Esophagus squamous epithelium (tissue), 5 donors: ENCODE measurements around the gene HOXA7. TPM values are rescaled to one million over a fixed set of nuclear protein-coding genes. Genes with fewer than 3 reads are reported as not detected.

ENCODE experiments used
- DNase-seq: peaks from one replicate; lab custom pipeline; 2025; lab: John Stamatoyannopoulos, UW
- H3K27ac ChIP-seq, 4 donors: fragments of 200-600 bp; sonication (generic); one replicate each; pipeline ENCODE4 v1.5.1; 2016 to 2019; ENCODE audit warnings: mild to moderate bottlenecking in 1 of 4
- H3K27me3 ChIP-seq, 4 donors: fragments of 200-600 bp; sonication (generic); 1 replicate in 3 of 4; 2 replicates in 1 of 4; pipeline versions ENCODE4 v1.5.1 to v1.6.0; 2017 to 2021; ENCODE audit warnings: antibody characterized with exemption in 1 of 4
- H3K36me3 ChIP-seq, 3 donors: fragments of 200-600 bp; sonication (generic); one replicate each; pipeline ENCODE4 v1.5.1; 2016 to 2019
- H3K4me1 ChIP-seq, 3 donors: fragments of 200-600 bp; sonication (generic); one replicate each; pipeline ENCODE4 v1.5.1; 2017 to 2019
- H3K4me3 ChIP-seq, 4 donors: fragments of 200-600 bp; sonication (generic); 1 replicate in 3 of 4; 2 replicates in 1 of 4; pipeline ENCODE4 v1.5.1; 2016 to 2019; ENCODE audit warnings: mild to moderate bottlenecking in 2 of 4, moderate library complexity in 1 of 4
- H3K9me3 ChIP-seq, 3 donors: fragments of 200-600 bp; sonication (generic); one replicate each; pipeline ENCODE4 v1.5.1; 2016 to 2019
- CTCF ChIP-seq, 6 experiments: fragments of 450-650 bp in 4 of 6; fragments of 200-600 bp in 2 of 6; sonication (generic) in 2 of 6; IDR thresholded peaks; one replicate each; pipeline ENCODE4 v1.5.1; 2016 to 2019; ENCODE audit warnings: antibody characterized with exemption in 6 of 6, mild to moderate bottlenecking in 4 of 6, moderate library complexity in 4 of 6
- POLR2A ChIP-seq, 4 donors: fragments of 450-650 bp; IDR thresholded peaks; one replicate each; pipeline ENCODE4 v1.6.1; 2017; ENCODE audit warnings: antibody characterized with exemption in 4 of 4, mild to moderate bottlenecking in 4 of 4, moderate library complexity in 3 of 4
- WGBS, 2 donors: methylation state at CpG; one replicate each; pipeline ENCODE4 v1.1.5; 2018; 5-methylcytosine and 5-hydroxymethylcytosine counted together
- intact Hi-C: fragments of 100-400 bp; cut with DNase I; formaldehyde crosslinking; loops from one replicate; pipeline ENCODE4 v1.15.0; 2022
- total RNA-seq, 4 donors: library from RNA; depleted of rRNA; stranded (reverse); fragments of >200 nt; gene quantifications; one replicate each; pipeline ENCODE4 v1.1.0, GENCODE V29; 2016
- donor health status: DM: yes; HTN: yes; CAD: no.

Gene HOXA7
- total RNA-seq, 4 donors from 2014 or later: 0.23 to 0.76 (median 0.48) TPM

- TF ChIP-seq POLR2A (IDR thresholded peaks at IDR 0.05) (no peak), CTCF (IDR thresholded peaks at IDR 0.05) (no peak)
- Histone ChIP-seq H3K27me3 (peaks cover 43 to 100% (median 73%) of the 10 kb centered on the region in 4 donors), H3K27ac (no peak overlapping the region), H3K36me3 (no peaks in the 10 kb centered on the region), H3K9me3 (no peaks in the 10 kb centered on the region), H3K4me3 (peak overlapping the region in 3 of 4 donors; percentile 7 to 51 (median 41)), H3K4me1 (peaks cover 21 to 65% (median 37%) of the 10 kb centered on the region in 3 donors)
- DNase-seq: no peak
- WGBS, 2 donors: 20 to 23% methylated on average over 8 to 11 of the region's 46 CpGs
- intact Hi-C loops: loop anchor here (5.0 to 10.0 kb wide), 2 partner anchors 789 to 1311 kb away; no protein-coding TSS in a partner anchor
These were observed 9.6 kb upstream of the HOXA7 start for GRCh38 chr7:27165996-27166530.

DNA sequence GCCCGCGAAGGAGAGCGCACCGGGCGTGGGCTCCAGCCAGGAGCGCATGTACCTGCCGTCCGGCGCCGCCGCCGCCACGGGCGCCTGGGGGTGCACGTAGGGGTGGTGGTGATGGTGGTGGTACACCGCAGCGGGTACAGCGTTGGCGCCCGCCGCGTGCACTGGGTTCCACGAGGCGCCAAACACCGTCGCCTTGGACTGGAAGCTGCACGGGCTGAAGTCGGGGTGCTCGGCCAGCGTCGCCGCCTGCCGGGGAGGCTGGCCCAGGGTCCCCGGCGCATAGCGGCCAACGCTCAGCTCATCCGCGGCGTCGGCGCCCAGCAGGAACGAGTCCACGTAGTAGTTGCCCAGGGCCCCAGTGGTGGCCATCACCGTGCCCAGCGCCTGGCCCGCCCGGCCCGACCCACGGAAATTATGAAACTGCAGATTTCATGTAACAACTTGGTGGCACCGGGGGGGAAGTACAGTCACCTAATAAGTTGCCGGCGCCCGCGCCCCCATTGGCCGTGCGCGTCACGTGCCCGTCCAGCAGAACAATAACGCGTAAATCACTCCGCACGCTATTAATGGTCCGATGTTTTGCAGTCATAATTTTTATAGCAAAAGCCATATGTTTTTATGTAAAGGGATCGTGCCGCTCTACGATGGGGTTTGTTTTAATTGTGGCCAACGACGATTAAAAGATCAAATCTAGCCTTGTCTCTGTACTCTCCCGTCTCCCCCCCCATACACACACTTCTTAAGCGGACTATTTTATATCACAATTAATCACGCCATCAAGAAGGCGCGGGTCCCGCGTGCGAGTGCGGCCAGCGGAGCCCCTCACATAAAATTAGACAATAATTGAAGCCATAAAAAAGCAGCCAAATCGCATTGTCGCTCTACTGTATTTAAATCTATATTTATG is 8.9 kb upstream of the HOXA7 start, which contains the start of gene HOXA9:
HOXA9 (minus strand) TSS at position 449 of the 907 bp plus-strand sequence; CDS start at position 369, 80 bp downstream.
- TF ChIP-seq POLR2A (IDR thresholded peaks at IDR 0.05) (peak in 1 of 4 donors; percentile 4), CTCF (IDR thresholded peaks at IDR 0.05) (no peak)
- Histone ChIP-seq H3K27me3 (peaks cover 37 to 99% (median 69%) of the 10 kb centered on the region in 4 donors), H3K4me3 (peak within 1 kb of the TSS; percentile 8 to 51 (median 26)), H3K4me1 (peaks cover 28 to 71% (median 44%) of the 10 kb centered on the region in 3 donors), H3K36me3 (no peaks in the 10 kb centered on the region), H3K9me3 (no peaks in the 10 kb centered on the region), H3K27ac (peak within 1 kb of the TSS in 1 of 4 donors; percentile 21)
- 12 to 16% methylated on average over 25 to 42 of the region's 82 CpGs for WGBS, 2 donors
- intact Hi-C loops: loop anchor here (5.0 to 10.0 kb wide), 2 partner anchors 788 to 1311 kb away; no protein-coding TSS in a partner anchor
- DNase-seq: no peak

- peak overlapping the region; percentile 8 to 51 (median 26) for H3K4me3 ChIP-seq
- H3K27ac ChIP-seq: peak overlapping the region in 1 of 4 donors; percentile 21
- H3K9me3 ChIP-seq: no peaks in the 10 kb centered on the region
- WGBS, 2 donors: 0 to 16% methylated on average over 2 to 20 of the region's 47 CpGs
- no peak for DNase-seq
- no peaks in the 10 kb centered on the region for H3K36me3 ChIP-seq
- TF ChIP-seq CTCF (IDR thresholded peaks at IDR 0.05) (no peak), POLR2A (IDR thresholded peaks at IDR 0.05) (no peak)
- peaks cover 25 to 69% (median 45%) of the 10 kb centered on the region in 3 donors for H3K4me1 ChIP-seq
- H3K27me3 ChIP-seq: peaks cover 29 to 99% (median 68%) of the 10 kb centered on the region in 4 donors
- intact Hi-C loops: loop anchor here (5.0 to 10.0 kb wide), 2 partner anchors 787 to 1310 kb away; no protein-coding TSS in a partner anchor
These were observed 8.1 kb upstream of the HOXA7 start for GRCh38 chr7:27164367-27165088.

DNA sequence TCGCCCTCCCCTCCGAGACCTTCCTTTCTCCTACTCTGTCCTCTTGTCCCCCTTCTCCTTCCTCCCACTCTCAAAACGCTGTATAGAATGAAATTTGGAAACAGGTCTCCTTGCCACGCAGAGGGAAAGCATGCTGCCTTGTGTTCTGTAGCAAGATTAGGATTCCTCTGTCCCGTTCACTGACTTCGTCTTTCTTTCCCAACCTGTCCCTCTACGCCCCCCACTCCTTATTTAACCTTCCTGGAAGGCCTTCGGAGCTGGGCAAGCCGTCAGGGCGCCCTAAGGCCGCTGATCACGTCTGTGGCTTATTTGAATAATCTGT is 7.5 kb upstream of the HOXA7 start:
- Histone ChIP-seq H3K9me3 (no peaks in the 10 kb centered on the region), H3K4me1 (peaks cover 24 to 64% (median 41%) of the 10 kb centered on the region in 3 donors), H3K27me3 (peaks cover 27 to 99% (median 69%) of the 10 kb centered on the region in 4 donors), H3K4me3 (peak overlapping the region in 2 of 4 donors; percentile 41 to 51), H3K27ac (no peak overlapping the region), H3K36me3 (no peaks in the 10 kb centered on the region)
- no peak for DNase-seq
- WGBS, 2 donors: 47 to 55% methylated on average over 12 of the region's 12 CpGs
- intact Hi-C loops: loop anchor here (10.0 kb wide), 1 partner anchor 1309 kb away; no protein-coding TSS in a partner anchor
- no peak for TF ChIP-seq POLR2A (IDR thresholded peaks at IDR 0.05)
- TF ChIP-seq CTCF (IDR thresholded peaks at IDR 0.05): no peak
